Chondrocyte (in vitro differentiated cells): Measurements from ENCODE around the gene MRPL48. TPM values are rescaled to one million over a fixed set of nuclear protein-coding genes. Genes with fewer than 3 reads are reported as not detected.
A peak's percentile ranks its signal among the peaks of the same experiment; 100 is the strongest.

ENCODE experiments used
- DNase-seq: peaks from one replicate; pipeline ENCODE4 v3.0.0; 2021; ENCODE audit warnings: mixed read lengths, low spot score
- H3K27ac Mint-ChIP-seq: one replicate; pipeline ENCODE4 v1.8.0; 2021; ENCODE audit warnings: mild to moderate bottlenecking, moderate library complexity, mixed read lengths; ENCODE audit not compliant: unreplicated experiment
- H3K27me3 Mint-ChIP-seq: 2 replicates; pipeline ENCODE4 v1.8.0; 2021; ENCODE audit warnings: low read depth, mixed read lengths
- H3K36me3 Mint-ChIP-seq: 2 replicates; pipeline ENCODE4 v1.8.0; 2021; ENCODE audit warnings: low read depth, mixed read lengths
- H3K4me1 Mint-ChIP-seq: 2 replicates; pipeline ENCODE4 v1.8.0; 2021; ENCODE audit warnings: low read depth, mild to moderate bottlenecking, mixed read lengths
- H3K4me3 Mint-ChIP-seq: one replicate; pipeline ENCODE4 v1.8.0; 2021; ENCODE audit warnings: mild to moderate bottlenecking, moderate library complexity, mixed read lengths; ENCODE audit not compliant: unreplicated experiment
- H3K9me3 Mint-ChIP-seq: 2 replicates; pipeline ENCODE4 v1.8.0; 2021; ENCODE audit warnings: low read depth, mixed read lengths
- CTCF ChIP-seq: fragments of 200-600 bp; sonication (generic); IDR thresholded peaks from 2 replicates; pipeline ENCODE4 v1.5.0; 2021; ENCODE audit warnings: antibody characterized with exemption, mild to moderate bottlenecking, moderate library complexity
- total RNA-seq: library from RNA; stranded (reverse); gene quantifications from 3 replicates; pipeline ENCODE4 v1.2.1, GENCODE V29; 2021

MRPL48 gene
- total RNA-seq, 1 donor from 2014 or later = 25.8 TPM

- no peak overlapping the region for H3K4me3 Mint-ChIP-seq
- no peak for DNase-seq
- no peaks in the 10 kb centered on the region for H3K9me3 Mint-ChIP-seq
- no peaks in the 10 kb centered on the region for H3K27me3 Mint-ChIP-seq
- TF ChIP-seq CTCF = no peak
- no peak overlapping the region for H3K27ac Mint-ChIP-seq
- H3K4me1 Mint-ChIP-seq = peaks cover 56% of the 10 kb centered on the region
- peaks cover 4% of the 10 kb centered on the region for H3K36me3 Mint-ChIP-seq
Observed at GRCh38 chr11:73755670-73756069, 32.0 kb upstream of the MRPL48 start.

- Mint-ChIP-seq H3K27me3 (no peaks in the 10 kb centered on the region), H3K9me3 (no peaks in the 10 kb centered on the region), H3K4me3 (peak overlapping the region; percentile 96), H3K36me3 (peaks cover 4% of the 10 kb centered on the region), H3K27ac (peak overlapping the region; percentile 67), H3K4me1 (peaks cover 46% of the 10 kb centered on the region)
- TF ChIP-seq CTCF = no peak
- DNase-seq = no peak
Observed at GRCh38 chr11:73757598-73757997, 30.1 kb upstream of the MRPL48 start.

- no peak for TF ChIP-seq CTCF
- Mint-ChIP-seq H3K27me3 (no peaks in the 10 kb centered on the region), H3K4me3 (peak overlapping the region; percentile 96), H3K27ac (peak overlapping the region; percentile 61), H3K4me1 (peaks cover 42% of the 10 kb centered on the region), H3K9me3 (no peaks in the 10 kb centered on the region), H3K36me3 (peaks cover 4% of the 10 kb centered on the region)
- DNase-seq = no peak
Observed at GRCh38 chr11:73758451-73758850, 29.2 kb upstream of the MRPL48 start.

GRCh38 chr11:73759610-73760134 is 28.0 kb upstream of the MRPL48 start:
- peak; percentile 62 for TF ChIP-seq CTCF
- Mint-ChIP-seq H3K36me3 (peaks cover 3% of the 10 kb centered on the region), H3K27me3 (no peaks in the 10 kb centered on the region), H3K9me3 (no peaks in the 10 kb centered on the region), H3K4me3 (peak overlapping the region; percentile 96), H3K4me1 (peaks cover 32% of the 10 kb centered on the region), H3K27ac (peak overlapping the region; percentile 98)
- no peak for DNase-seq

GRCh38 chr11:73760135-73760678 is 27.5 kb upstream of the MRPL48 start:
- TF ChIP-seq CTCF = no peak
- DNase-seq = no peak
- H3K4me3 Mint-ChIP-seq = peak overlapping the region; percentile 96
- H3K36me3 Mint-ChIP-seq = peaks cover 3% of the 10 kb centered on the region
- H3K9me3 Mint-ChIP-seq = no peaks in the 10 kb centered on the region
- H3K27ac Mint-ChIP-seq = peak overlapping the region; percentile 98
- H3K27me3 Mint-ChIP-seq = no peaks in the 10 kb centered on the region
- peaks cover 32% of the 10 kb centered on the region for H3K4me1 Mint-ChIP-seq
